Measurements from ENCODE around the gene TRPT1. TPM values are rescaled to one million over a fixed set of nuclear protein-coding genes. Genes with fewer than 3 reads are reported as not detected.
A peak's percentile ranks its signal among the peaks of the same experiment; 100 is the strongest.

The TRPT1 gene
- total RNA-seq, 1 donor from 2014 or later = 29.4 TPM

DNA sequence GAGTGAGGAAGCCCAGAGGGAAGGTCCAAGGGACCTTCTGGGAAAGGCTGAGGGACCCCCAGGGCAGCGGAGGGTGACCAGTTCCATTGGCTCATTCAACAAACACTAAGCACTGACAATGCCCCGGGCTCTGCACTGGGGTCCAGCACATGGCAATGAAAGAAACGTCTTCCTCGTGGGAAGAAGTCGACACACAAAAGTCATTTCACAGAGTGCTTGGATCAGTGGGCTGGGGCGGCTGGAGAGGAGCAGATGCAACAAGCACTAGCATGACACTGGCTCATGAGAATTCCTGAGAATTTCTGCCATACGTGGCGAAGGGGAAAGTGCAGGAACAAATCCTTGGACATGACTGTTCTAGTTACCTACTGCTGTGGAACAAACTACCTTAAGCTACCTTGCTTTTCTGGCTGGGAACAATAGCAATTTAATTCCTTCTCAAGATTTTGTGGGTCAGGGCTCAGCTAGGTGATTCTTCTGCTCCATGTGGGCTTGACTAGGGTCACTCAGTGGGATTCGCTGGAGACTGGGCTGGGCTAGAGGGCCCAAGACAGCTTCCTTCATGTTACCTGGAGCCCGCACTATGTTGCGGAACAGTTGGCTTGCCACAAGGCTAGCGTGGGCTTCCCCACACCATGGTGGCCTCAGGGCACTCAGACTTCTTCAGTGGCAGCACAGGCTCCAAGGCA is 46.9 kb downstream of the TRPT1 start:
- Histone ChIP-seq H3K4me3 (ENCODE audit: insufficient read depth, low read depth, low read length) (no peak overlapping the region), H3K9ac (ENCODE audit: low read length) (no peak overlapping the region), H3K4me2 (ENCODE audit: low read length) (no peak overlapping the region), H4K20me1 (ENCODE audit: insufficient read depth, low read length) (no peaks in the 10 kb centered on the region), H3K36me3 (ENCODE audit: insufficient read depth, low read length) (no peaks in the 10 kb centered on the region), H3K79me2 (ENCODE audit: insufficient read depth, low read length) (peaks cover 16% of the 10 kb centered on the region), H2AFZ (ENCODE audit: low read depth, low read length) (no peak overlapping the region), H3K4me1 (ENCODE audit: insufficient read depth, low read length) (peaks cover 12% of the 10 kb centered on the region), H3K27me3 (ENCODE audit: insufficient read depth, low read length) (no peaks in the 10 kb centered on the region), H3K27ac (ENCODE audit: low read depth, low read length) (no peak overlapping the region), H3K9me3 (ENCODE audit: insufficient read depth, low read depth, low read length) (no peaks in the 10 kb centered on the region)
- Mint-ChIP-seq H3K9me3 (ENCODE audit: unreplicated experiment) (peaks cover 4% of the 10 kb centered on the region), H3K27me3 (ENCODE audit: low read depth, unreplicated experiment) (no peaks in the 10 kb centered on the region), H3K4me3 (ENCODE audit: unreplicated experiment) (peak overlapping the region; percentile 51), H3K4me1 (ENCODE audit: low read depth, unreplicated experiment) (peaks cover 13% of the 10 kb centered on the region), H3K36me3 (ENCODE audit: low read depth, unreplicated experiment) (peaks cover 9% of the 10 kb centered on the region), H3K27ac (ENCODE audit: unreplicated experiment) (no peak overlapping the region)
- TF ChIP-seq EZH2 (IDR thresholded peaks at IDR 0.05; ENCODE audit: insufficient read depth, low read length) = no peak
- TF ChIP-seq, protein P1, sequence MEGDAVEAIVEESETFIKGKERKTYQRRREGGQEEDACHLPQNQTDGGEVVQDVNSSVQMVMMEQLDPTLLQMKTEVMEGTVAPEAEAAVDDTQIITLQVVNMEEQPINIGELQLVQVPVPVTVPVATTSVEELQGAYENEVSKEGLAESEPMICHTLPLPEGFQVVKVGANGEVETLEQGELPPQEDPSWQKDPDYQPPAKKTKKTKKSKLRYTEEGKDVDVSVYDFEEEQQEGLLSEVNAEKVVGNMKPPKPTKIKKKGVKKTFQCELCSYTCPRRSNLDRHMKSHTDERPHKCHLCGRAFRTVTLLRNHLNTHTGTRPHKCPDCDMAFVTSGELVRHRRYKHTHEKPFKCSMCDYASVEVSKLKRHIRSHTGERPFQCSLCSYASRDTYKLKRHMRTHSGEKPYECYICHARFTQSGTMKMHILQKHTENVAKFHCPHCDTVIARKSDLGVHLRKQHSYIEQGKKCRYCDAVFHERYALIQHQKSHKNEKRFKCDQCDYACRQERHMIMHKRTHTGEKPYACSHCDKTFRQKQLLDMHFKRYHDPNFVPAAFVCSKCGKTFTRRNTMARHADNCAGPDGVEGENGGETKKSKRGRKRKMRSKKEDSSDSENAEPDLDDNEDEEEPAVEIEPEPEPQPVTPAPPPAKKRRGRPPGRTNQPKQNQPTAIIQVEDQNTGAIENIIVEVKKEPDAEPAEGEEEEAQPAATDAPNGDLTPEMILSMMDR (IDR thresholded peaks at IDR 0.05; ENCODE audit: insufficient read depth, low read depth, low read length) = no peak
- FAIRE-seq = no peak
- no peak for DNase-seq (ENCODE audit: low read depth)

DNA sequence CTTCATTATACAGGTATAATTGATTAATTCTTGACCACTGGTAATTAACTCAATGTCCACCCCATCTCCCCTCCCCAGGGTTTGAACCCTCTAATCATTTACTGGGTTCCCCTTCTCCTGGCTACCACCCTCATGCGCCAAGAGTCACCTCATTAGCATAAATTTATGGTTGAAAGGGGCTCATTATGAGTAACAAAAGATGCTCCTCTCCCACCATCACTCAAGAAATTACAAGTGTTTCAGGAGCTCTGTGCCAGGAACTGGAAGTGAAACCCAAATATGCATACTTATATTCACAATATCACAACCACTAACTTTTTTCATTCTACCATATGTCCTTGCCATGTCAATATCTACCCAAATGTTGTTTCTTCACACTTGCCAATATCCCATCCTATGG is 47.8 kb downstream of the TRPT1 start:
- Histone ChIP-seq H3K9ac (ENCODE audit: low read length) (no peak overlapping the region), H3K4me1 (ENCODE audit: insufficient read depth, low read length) (peaks cover 12% of the 10 kb centered on the region), H4K20me1 (ENCODE audit: insufficient read depth, low read length) (no peaks in the 10 kb centered on the region), H3K36me3 (ENCODE audit: insufficient read depth, low read length) (no peaks in the 10 kb centered on the region), H2AFZ (ENCODE audit: low read depth, low read length) (no peak overlapping the region), H3K9me3 (ENCODE audit: insufficient read depth, low read depth, low read length) (peaks cover 3% of the 10 kb centered on the region), H3K27ac (ENCODE audit: low read depth, low read length) (no peak overlapping the region), H3K4me2 (ENCODE audit: low read length) (no peak overlapping the region), H3K4me3 (ENCODE audit: insufficient read depth, low read depth, low read length) (no peak overlapping the region), H3K27me3 (ENCODE audit: insufficient read depth, low read length) (no peaks in the 10 kb centered on the region), H3K79me2 (ENCODE audit: insufficient read depth, low read length) (peaks cover 7% of the 10 kb centered on the region)
- Mint-ChIP-seq H3K27me3 (ENCODE audit: low read depth, unreplicated experiment) (no peaks in the 10 kb centered on the region), H3K27ac (ENCODE audit: unreplicated experiment) (no peak overlapping the region), H3K4me1 (ENCODE audit: low read depth, unreplicated experiment) (peaks cover 13% of the 10 kb centered on the region), H3K36me3 (ENCODE audit: low read depth, unreplicated experiment) (peaks cover 10% of the 10 kb centered on the region), H3K4me3 (ENCODE audit: unreplicated experiment) (no peak overlapping the region), H3K9me3 (ENCODE audit: unreplicated experiment) (peaks cover 10% of the 10 kb centered on the region)
- no peak for TF ChIP-seq EZH2 (IDR thresholded peaks at IDR 0.05; ENCODE audit: insufficient read depth, low read length)
- TF ChIP-seq, protein P1 (IDR thresholded peaks at IDR 0.05; ENCODE audit: insufficient read depth, low read depth, low read length) = no peak
- no peak for DNase-seq (ENCODE audit: low read depth)
- no peak for FAIRE-seq

- peaks cover 10% of the 10 kb centered on the region for H3K9me3 Mint-ChIP-seq (ENCODE audit: unreplicated experiment)
Measured at GRCh38 chr11:64176751-64177150, 49.2 kb downstream of the TRPT1 start.

More at GRCh38 chr11:64176751-64177150, 49.2 kb downstream of the TRPT1 start:
- Histone ChIP-seq H3K9ac (ENCODE audit: low read length) (no peak overlapping the region), H2AFZ (ENCODE audit: low read depth, low read length) (no peak overlapping the region), H3K4me1 (ENCODE audit: insufficient read depth, low read length) (peaks cover 10% of the 10 kb centered on the region), H3K79me2 (ENCODE audit: insufficient read depth, low read length) (no peaks in the 10 kb centered on the region), H3K27me3 (ENCODE audit: insufficient read depth, low read length) (no peaks in the 10 kb centered on the region), H3K4me2 (ENCODE audit: low read length) (no peak overlapping the region), H3K9me3 (ENCODE audit: insufficient read depth, low read depth, low read length) (peaks cover 3% of the 10 kb centered on the region), H3K4me3 (ENCODE audit: insufficient read depth, low read depth, low read length) (no peak overlapping the region), H3K36me3 (ENCODE audit: insufficient read depth, low read length) (no peaks in the 10 kb centered on the region), H3K27ac (ENCODE audit: low read depth, low read length) (no peak overlapping the region), H4K20me1 (ENCODE audit: insufficient read depth, low read length) (no peaks in the 10 kb centered on the region)
- Mint-ChIP-seq H3K4me1 (ENCODE audit: low read depth, unreplicated experiment) (peaks cover 6% of the 10 kb centered on the region), H3K36me3 (ENCODE audit: low read depth, unreplicated experiment) (peaks cover 10% of the 10 kb centered on the region), H3K27ac (ENCODE audit: unreplicated experiment) (no peak overlapping the region), H3K4me3 (ENCODE audit: unreplicated experiment) (no peak overlapping the region), H3K27me3 (ENCODE audit: low read depth, unreplicated experiment) (no peaks in the 10 kb centered on the region)
- TF ChIP-seq, protein P1 (IDR thresholded peaks at IDR 0.05; ENCODE audit: insufficient read depth, low read depth, low read length) = no peak
- no peak for TF ChIP-seq EZH2 (IDR thresholded peaks at IDR 0.05; ENCODE audit: insufficient read depth, low read length)
- no peak for DNase-seq (ENCODE audit: low read depth)
- no peak for FAIRE-seq
